ENCODE measurements around the gene CHRDL2. TPM values are rescaled to one million over a fixed set of nuclear protein-coding genes. Genes with fewer than 3 reads are reported as not detected.

The CHRDL2 gene
- total and polyA plus RNA-seq, 2 of the 13 experiments (the other 11 are each of a cell fraction or from before 2014, with no cell fraction given) = 0.04 TPM; not detected in 1

DNA sequence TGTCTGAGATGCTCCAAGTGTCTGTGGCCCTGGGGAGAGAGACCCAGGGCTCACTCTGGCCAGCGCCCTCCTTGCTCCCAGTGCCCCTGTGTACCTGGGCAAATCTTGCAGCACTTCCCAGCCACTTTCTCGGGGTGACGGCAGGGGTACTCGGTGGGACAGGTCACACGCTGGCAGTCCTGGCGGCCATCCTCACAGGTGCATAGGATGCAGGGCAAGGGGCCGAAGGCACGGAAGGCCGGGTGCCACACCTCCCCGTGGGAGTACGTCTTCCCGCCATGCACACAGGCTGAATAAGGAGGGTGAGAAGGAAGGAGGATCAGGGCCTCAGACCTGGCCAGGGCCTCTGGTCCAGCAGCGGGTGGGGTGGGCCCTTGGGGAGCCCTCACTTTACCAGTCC, 28.0 kb downstream of the CHRDL2 start:
- H2AFZ ChIP-seq (ENCODE audit: low read length) = no peak overlapping the region
- ChIA-PET CTCF (ENCODE audit: low intra/inter-chr PET ratio, low total read pairs) (interaction anchor here (1.7 to 3.6 kb wide), 3 partner anchors 23 to 167 kb away, joined by 14 to 47 read pairs (median 24); no protein-coding TSS in a partner anchor), POLR2A (interaction anchor here (1.1 kb wide), 1 partner anchor 23 kb away, joined by 4 read pairs; no protein-coding TSS in a partner anchor)
- FAIRE-seq (no peak), DNase-seq (ENCODE audit: low spot score) (no peak), ATAC-seq (no peak)
- no peaks in the 10 kb centered on the region; the same call in 1 of the 2 replicates for H4K20me1 ChIP-seq (ENCODE audit: insufficient read depth, low read length)
- H3K4me1 ChIP-seq (ENCODE audit: insufficient read depth, low read length) = no peaks in the 10 kb centered on the region
- in situ Hi-C loops (cut with HindIII; ENCODE audit: extremely low pct_ligation_motif_present, low pct_unique_long_range_greater_than_20kb) = loop anchor here (5.0 kb wide), 2 partner anchors 34 to 169 kb away; no protein-coding TSS in a partner anchor
- BruUV-seq (replicated peaks) = no TSS peak
- H3K79me2 ChIP-seq (ENCODE audit: insufficient read depth, low read length) = no peaks in the 10 kb centered on the region
- H3K4me3 ChIP-seq (replicated peaks in 1 of 3; ENCODE audit: insufficient read depth in 1 of 3, low read depth in 2 of 3, low read length in 3 of 3) = no peak overlapping the region
- H3K27ac ChIP-seq (ENCODE audit: extremely low read length, insufficient read depth, low read length) = no peak overlapping the region
- peaks cover 7 to 31% of the 10 kb centered on the region in 2 experiments; a peak in 3 of 5 replicates for H3K27me3 ChIP-seq (ENCODE audit: control insufficient read depth in 1 of 2, insufficient read depth in 2 of 2, low read length in 2 of 2)
- H3K9ac ChIP-seq (ENCODE audit: insufficient read depth, low read depth, low read length) = no peak overlapping the region
- no peaks in the 10 kb centered on the region for H3K36me3 ChIP-seq (replicated peaks in 1 of 2; ENCODE audit: control insufficient read depth in 1 of 2, insufficient read depth in 2 of 2, low read length in 2 of 2)
- H3K9me3 ChIP-seq (ENCODE audit: low read length) = no peaks in the 10 kb centered on the region
- intact Hi-C loops (cut with micrococcal nuclease; ENCODE audit: unreplicated experiment) = no loop called here
- WGBS (ENCODE audit: low lambda C conversion rate) = 24% methylated on average over 2 of the region's 13 CpGs
- TF ChIP-seq, protein P1, sequence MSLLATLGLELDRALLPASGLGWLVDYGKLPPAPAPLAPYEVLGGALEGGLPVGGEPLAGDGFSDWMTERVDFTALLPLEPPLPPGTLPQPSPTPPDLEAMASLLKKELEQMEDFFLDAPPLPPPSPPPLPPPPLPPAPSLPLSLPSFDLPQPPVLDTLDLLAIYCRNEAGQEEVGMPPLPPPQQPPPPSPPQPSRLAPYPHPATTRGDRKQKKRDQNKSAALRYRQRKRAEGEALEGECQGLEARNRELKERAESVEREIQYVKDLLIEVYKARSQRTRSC (CRISPR knock-in tag; IDR thresholded peaks at IDR 0.05; ENCODE audit: low read depth) = no peak
- TF ChIP-seq ZMAT3 (CRISPR knock-in tag; conservative IDR thresholded peaks at IDR 0.05) (no peak), ONECUT2 (CRISPR knock-in tag; IDR thresholded peaks at IDR 0.05) (no peak), ZBTB42 (CRISPR knock-in tag; IDR thresholded peaks at IDR 0.05) (no peak)
- TF ChIP-seq, protein P2, sequence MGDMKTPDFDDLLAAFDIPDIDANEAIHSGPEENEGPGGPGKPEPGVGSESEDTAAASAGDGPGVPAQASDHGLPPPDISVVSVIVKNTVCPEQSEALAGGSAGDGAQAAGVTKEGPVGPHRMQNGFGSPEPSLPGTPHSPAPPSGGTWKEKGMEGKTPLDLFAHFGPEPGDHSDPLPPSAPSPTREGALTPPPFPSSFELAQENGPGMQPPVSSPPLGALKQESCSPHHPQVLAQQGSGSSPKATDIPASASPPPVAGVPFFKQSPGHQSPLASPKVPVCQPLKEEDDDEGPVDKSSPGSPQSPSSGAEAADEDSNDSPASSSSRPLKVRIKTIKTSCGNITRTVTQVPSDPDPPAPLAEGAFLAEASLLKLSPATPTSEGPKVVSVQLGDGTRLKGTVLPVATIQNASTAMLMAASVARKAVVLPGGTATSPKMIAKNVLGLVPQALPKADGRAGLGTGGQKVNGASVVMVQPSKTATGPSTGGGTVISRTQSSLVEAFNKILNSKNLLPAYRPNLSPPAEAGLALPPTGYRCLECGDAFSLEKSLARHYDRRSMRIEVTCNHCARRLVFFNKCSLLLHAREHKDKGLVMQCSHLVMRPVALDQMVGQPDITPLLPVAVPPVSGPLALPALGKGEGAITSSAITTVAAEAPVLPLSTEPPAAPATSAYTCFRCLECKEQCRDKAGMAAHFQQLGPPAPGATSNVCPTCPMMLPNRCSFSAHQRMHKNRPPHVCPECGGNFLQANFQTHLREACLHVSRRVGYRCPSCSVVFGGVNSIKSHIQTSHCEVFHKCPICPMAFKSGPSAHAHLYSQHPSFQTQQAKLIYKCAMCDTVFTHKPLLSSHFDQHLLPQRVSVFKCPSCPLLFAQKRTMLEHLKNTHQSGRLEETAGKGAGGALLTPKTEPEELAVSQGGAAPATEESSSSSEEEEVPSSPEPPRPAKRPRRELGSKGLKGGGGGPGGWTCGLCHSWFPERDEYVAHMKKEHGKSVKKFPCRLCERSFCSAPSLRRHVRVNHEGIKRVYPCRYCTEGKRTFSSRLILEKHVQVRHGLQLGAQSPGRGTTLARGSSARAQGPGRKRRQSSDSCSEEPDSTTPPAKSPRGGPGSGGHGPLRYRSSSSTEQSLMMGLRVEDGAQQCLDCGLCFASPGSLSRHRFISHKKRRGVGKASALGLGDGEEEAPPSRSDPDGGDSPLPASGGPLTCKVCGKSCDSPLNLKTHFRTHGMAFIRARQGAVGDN (CRISPR knock-in tag; IDR thresholded peaks at IDR 0.05) = 0 out of 2 replicates have a peak, but pooled peaks have one; percentile 2
- H3K4me2 ChIP-seq (ENCODE audit: low read depth, low read length) = no peak overlapping the region
